ENCODE measurements around the gene MEST.
"Not testable (repeated sequence)": the region's sequence is repeated elsewhere in the genome, so short reads cannot be mapped to it uniquely, and the experiment has no call there.

The MEST gene

DNA sequence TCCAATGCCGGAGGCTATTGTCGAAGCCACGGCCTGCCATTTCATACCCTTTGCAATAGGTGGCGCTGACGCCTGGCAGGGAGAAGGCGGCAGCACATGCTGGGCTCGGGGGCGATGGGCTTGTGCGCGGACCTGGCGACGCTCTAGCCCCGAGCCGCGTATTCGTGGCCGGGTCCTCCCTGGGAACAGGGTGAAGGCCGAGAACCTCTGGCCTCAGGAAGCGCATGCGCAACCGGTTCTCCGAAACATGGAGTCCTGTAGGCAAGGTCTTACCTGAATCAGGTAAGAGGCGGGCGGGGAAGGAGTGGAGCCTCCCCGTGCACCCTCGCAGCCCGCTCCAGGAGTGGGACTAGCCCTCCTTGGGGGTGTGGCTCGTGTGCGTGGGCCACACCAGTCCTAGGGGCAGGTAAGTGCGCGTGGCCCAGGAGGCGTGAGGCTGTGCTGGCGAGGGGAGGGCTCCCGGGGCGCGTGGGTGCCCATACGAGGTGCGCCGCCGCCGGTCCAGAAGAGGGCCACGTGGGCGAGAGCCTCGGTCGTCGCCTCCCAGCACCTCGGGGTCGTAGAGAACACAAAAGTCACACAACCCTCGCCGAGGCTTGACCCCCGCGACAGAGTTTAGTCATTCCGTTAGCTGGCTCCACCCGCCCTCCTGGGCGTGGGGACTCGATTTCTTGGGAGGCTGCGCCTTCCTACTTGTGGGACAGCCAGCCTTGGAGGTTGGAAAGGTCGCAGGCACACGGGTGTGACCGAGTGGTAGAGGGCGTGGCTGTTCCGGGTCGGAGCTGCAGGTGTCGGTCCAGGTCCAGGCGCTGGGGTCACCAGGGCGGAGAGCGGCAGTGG lies 5.6 kb upstream of the MEST start:
- peak; percentile 65 for DNase-seq

- DNase-seq = no peak
Observed at GRCh38 chr7:130486954-130487436, 4.9 kb upstream of the MEST start.

DNA sequence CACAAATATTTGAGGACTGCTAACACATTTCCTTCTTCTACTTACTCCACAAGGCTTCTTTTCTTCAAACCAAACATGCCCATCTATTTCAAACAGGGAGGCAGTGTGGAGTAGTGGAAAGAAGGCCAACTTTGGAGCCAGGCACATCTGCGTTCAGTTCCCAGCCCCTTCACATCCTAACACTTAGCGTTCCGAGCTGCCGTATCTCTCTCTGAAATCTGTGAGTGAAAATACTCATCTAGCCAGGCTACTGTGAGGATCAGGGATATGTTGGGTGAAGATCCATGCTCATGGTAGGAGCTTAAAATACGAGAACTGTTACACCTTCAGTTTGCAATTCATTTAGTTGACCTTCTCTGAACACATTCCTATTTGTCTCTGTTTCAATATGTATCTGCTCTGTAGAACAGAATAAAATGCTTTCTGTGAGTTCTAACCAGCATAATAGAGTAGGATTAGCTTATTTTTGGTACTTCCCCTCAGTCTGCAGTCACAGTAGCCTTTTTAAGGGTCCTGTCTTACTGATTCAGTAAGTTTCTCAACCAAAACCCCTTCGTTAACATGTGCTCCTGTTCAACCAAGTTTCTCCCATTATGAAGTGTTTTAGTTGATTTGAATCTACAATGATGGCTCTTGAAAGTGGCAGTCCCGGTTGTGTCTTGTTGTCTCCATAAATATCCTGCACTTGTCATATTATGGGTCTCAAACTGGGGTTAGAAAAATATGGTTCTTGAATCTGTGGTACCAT lies 3.3 kb upstream of the MEST start:
- no peak for DNase-seq

DNA sequence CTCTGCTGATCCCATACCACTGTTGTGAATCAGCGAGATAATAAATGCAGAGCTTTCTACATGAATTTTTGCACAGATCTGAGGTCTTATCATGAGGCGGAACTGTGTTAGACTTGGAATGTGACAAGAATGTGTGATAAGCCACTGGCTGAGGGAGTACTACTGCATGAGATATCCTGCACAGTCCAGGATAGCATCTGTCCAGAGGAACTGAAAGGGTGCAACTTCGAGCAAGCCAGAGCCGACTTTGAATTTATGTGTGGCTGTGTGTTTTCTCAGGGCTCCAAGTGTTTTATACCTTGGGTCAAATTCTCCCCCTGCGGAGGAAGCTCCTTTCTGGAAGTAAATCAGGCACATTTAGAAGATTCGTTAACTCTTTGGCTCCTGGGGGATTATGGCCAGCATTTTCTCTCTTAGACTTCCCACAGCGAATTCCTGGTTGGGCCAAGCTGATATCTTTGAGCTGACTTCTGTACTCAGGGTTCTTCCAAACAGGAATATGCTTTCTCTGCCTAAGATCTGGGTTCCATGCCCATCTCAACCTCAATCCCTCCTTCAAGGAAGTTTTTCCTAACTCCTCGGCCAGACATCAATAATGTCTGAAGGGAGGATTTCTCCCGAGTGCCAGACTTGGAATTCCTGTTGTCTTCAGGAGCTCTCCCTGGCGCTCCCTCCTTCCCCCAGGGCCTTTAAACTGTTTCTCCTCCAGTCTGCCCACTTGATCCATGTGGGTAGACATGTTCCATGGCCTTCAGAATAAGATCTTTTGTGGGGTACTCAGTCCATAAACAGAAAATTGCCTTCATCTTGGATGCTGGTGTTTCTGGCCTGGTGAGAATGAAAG lies 2.5 kb upstream of the MEST start:
- DNase-seq = no peak

GRCh38 chr7:130490311-130490791 lies 1.5 kb upstream of the MEST start:
- no peak for DNase-seq

- DNase-seq = peak; percentile 56
Observed at GRCh38 chr7:130490888-130491804, 739 bp upstream of the MEST start.

DNA sequence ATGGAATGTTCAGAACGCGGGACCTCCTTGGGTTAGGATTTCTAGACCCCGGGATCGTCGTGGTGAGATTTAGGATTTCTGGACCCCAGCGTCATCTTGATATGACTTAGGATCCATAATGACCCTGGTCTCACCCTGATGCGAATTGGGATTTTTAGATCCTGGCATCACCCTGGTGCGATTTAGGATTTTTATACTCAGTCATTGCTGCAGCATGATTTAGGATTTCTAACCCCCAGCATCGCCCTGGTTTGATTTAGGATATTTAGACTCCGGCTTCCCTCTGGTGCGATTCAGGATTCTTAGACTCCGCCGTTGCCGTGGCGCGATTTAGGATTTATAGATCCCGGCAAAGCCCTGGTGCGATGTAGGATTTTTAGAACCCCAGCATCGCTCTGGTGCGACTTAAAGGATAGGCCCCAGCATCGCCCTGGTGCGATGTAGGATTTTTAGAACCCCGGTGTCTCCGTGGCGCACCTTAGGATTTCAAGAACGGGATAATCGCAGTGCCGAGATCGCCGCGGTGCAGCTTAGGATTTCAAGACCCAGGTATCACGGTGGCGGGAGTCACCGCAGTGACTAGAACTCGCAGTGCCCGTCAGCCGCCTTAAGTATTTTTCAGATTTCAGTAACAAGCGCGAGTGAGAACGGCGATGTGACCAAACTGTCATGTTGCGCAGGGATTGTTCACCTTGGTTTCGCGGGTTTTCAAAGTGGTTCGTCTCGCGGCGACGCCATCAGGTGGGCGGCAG lies 814 bp downstream of the MEST start:
- DNase-seq = no peak

DNA sequence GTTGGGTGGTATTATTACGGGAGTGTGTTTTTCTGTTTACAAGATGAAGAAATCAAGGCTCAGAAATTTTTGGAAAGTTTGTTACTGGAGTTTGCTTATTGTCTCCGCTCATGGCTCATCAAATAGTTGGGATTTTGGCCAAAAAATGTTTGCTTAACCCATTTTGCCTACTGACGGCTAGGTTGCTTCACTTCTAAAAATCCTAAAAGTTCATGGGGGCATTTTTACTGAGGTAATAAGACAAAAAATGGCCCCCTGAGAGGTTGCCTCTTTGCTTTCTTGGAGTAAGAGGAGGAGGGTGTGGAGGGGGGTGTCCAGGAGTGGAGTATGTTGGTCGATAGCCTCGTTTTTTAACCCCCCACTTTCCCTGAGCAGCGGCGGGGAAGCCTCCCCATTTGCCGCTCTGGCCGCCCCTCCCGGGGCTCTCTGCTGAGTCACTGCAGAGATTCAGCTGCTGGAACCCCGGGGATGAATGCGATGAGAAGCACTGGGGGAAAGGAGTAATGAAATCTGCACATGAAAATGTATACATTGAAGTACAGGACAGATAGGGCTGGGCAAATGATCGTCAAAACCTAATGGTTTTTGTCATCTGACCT lies 1.5 kb downstream of the MEST start:
- DNase-seq = no peak

DNA sequence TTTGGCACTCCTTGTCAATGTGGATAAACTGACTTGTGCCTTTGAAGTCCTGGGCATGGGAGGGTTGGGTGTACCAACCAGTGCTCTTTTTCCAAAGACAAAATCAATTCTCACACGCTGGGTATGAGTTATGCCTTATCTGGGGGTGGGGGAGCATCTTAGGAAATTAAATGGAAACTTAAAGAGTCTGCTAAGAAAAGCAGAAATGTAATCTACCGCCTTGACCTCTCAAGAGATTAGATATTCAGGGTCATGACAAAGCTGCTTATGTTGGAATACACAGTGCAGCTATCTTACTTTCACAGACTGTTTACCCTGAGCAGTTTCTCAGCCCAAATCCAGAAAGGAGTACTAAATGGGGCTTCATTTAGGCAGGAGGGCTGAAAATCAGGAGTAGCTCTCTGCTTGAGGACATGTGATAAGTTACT lies 2.6 kb downstream of the MEST start:
- DNase-seq = no peak

GRCh38 chr7:130500463-130500862 lies 8.6 kb downstream of the MEST start:
- DNase-seq = no peak

DNA sequence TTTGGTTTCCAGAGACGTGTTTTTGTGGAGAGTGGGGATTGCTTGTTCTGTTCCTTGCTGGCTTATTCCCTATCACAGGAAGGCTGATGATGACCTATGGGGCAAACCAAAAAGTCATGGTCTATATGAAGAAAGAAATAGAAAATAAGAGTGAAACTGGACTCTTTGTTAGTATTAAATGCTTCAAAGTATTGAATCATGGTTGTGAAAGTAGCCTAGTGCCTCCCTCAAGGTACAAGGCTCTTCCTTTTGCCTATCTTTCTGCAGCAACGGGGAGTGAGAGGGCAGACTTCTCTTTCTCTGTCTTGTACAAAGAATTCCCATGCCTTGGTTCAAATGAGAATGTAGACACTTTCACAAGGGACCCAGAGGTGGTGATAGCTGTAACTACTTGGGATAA lies 9.0 kb downstream of the MEST start:
- no peak for DNase-seq

GRCh38 chr7:130505753-130506152 lies 13.9 kb downstream of the MEST start:
- DNase-seq = no peak

GRCh38 chr7:130506358-130506757 lies 14.5 kb downstream of the MEST start:
- DNase-seq = no peak

GRCh38 chr7:130512038-130512437 lies 20.2 kb downstream of the MEST start:
- DNase-seq = not testable (repeated sequence)

DNA sequence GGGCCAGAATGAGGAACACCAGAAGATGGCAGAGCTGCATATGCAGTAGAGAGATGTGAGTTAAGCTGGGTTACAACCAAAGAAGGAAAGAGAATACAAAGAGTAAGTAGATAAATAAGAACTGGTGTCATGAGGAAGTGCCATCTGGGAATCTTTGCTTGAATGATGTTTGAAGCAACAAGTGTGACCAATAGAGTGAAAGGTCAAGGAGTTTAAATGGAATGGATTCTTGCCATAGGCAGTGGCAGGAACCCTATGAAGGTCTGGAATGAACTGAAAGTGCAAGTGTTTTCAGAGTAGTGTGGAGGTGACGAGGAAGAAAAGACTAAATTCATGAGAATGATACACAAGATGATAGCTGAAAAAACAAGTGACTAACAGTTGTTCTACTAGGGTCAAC lies 21.6 kb downstream of the MEST start:
- no peak for DNase-seq

DNA sequence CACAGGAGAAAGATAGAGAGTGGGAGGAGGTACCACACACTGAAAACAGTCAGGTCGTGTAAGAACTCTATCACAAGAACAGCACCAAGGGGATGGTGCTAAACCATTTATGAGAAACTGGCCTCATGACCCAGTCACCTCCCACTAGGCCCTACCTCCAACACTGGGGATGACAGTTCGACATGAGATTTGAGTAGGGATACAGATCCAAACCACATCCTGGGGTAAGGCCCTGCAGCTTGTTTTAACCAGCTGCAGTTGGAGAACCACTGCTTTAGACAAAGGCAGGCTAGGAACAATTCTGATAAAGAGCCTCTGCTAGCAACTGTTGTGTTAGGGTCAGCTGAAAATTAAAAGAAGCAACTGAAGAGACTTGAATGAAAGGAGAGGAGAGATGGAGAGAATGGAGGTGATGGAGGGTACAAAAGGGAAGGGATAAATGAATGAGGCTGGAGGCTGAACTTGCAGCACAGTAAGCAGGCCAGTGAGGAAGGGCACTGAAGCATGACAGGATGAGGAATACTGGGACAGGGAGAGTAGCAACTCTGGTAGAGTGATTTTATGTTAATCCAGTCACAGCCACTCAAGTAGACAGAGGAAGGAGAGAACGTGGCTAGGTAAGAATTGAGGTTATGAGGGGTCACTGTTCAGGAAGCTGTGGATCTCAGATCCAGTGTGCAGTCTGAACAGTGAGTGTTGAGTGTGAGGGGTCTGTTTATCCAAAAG lies 23.6 kb downstream of the MEST start:
- DNase-seq = no peak

DNA sequence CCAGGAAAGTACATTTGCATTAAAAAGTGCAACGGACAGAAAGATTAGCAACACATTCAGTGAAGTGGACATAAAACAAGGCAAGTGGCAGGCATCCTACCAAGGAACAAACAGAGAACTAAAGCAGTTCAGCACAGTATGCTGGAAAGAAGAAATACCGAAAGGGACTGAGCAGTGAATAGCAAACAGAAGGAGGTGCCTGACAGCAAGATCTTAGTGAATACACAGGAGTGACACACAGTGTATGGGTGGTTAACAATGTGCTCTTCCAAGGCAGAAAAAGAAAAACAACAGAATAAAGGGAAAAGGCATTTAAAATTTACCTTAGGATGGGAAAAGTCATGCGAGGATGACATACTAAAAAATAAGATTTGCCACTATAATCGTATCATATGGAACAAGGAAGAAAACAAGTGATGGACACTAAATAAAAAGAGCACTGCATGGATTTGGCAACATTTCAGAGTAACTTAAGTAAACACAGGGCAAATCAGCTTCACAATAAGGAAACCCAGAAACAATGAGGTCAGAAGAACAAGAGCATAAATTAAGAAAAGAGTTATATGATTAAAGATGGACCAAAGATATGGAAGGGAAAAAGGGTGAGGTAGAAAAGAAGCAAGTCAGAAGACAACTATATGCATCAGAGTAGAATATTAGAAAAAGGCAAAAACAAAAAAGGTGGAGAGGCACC lies 29.5 kb downstream of the MEST start:
- no peak for DNase-seq

GRCh38 chr7:130523519-130524125 lies 31.7 kb downstream of the MEST start:
- DNase-seq = not testable (repeated sequence)

GRCh38 chr7:130524628-130525027 lies 32.7 kb downstream of the MEST start:
- no peak for DNase-seq
